Trophoblast cell (in vitro differentiated cells and primary cell): ENCODE results near the gene ARMC12.

Experiments used
- DNase-seq, 2 donors: peaks; one replicate each; pipeline ENCODE4 v3.0.0-alpha.2; 2016
- H2AFZ ChIP-seq: 2 replicates; pipeline ENCODE4 v1.6.1; 2013; ENCODE audit warnings: low read length, moderate library complexity, mild to moderate bottlenecking; ENCODE audit not compliant: insufficient read depth, poor library complexity
- H2AK5ac ChIP-seq: 2 replicates; pipeline ENCODE4 v1.6.1; 2013; ENCODE audit warnings: mild to moderate bottlenecking, low read length
- H2BK120ac ChIP-seq: 2 replicates; pipeline ENCODE4 v1.6.1; 2013; ENCODE audit warnings: low read length, mild to moderate bottlenecking, moderate library complexity; ENCODE audit not compliant: insufficient read depth, poor library complexity
- H2BK12ac ChIP-seq: 2 replicates; pipeline ENCODE4 v1.6.1; 2013; ENCODE audit warnings: mild to moderate bottlenecking, low read length, moderate library complexity
- H2BK5ac ChIP-seq: 2 replicates; pipeline ENCODE4 v1.6.1; 2013; ENCODE audit warnings: low read length, low read depth, moderate library complexity, mild to moderate bottlenecking; ENCODE audit not compliant: poor library complexity
- H3K14ac ChIP-seq: 2 replicates; pipeline ENCODE4 v1.6.1; 2013; ENCODE audit warnings: mild to moderate bottlenecking, low read length
- H3K18ac ChIP-seq: 2 replicates; pipeline ENCODE4 v1.6.1; 2013; ENCODE audit warnings: mild to moderate bottlenecking, low read length
- H3K23ac ChIP-seq: 2 replicates; pipeline ENCODE4 v1.6.1; 2013; ENCODE audit warnings: low read length
- H3K27ac ChIP-seq: 2 replicates; pipeline ENCODE4 v1.5.1; 2013; ENCODE audit warnings: low read depth, mild to moderate bottlenecking, inconsistent platforms, low read length, moderate library complexity
- H3K27me3 ChIP-seq: 2 replicates; pipeline ENCODE4 v1.6.1; 2013; ENCODE audit warnings: inconsistent platforms, mild to moderate bottlenecking, low read length, moderate library complexity; ENCODE audit not compliant: insufficient read depth
- H3K36me3 ChIP-seq, 2 experiments: 1 replicate in 1 of 2; 2 replicates in 1 of 2; pipeline ENCODE4 v1.6.1; 2013; ENCODE audit warnings: low read length in 2 of 2, mild to moderate bottlenecking in 2 of 2, moderate library complexity in 1 of 2; ENCODE audit not compliant: insufficient read depth in 2 of 2, control insufficient read depth in 1 of 2
- H3K4ac ChIP-seq: 2 replicates; pipeline ENCODE4 v1.6.1; 2013; ENCODE audit warnings: low read depth, mild to moderate bottlenecking, low read length, moderate library complexity
- H3K4me1 ChIP-seq, 2 experiments: 1 replicate in 1 of 2; 2 replicates in 1 of 2; pipeline ENCODE4 v1.6.1; 2013; ENCODE audit warnings: low read length in 2 of 2, mild to moderate bottlenecking in 2 of 2, moderate library complexity in 1 of 2; ENCODE audit not compliant: insufficient read depth in 2 of 2, control insufficient read depth in 1 of 2
- H3K4me2 ChIP-seq: 2 replicates; pipeline ENCODE4 v1.6.1; 2013; ENCODE audit warnings: inconsistent platforms, mild to moderate bottlenecking, low read length, moderate library complexity
- H3K4me3 ChIP-seq: 2 replicates; pipeline ENCODE4 v1.5.1; 2013; ENCODE audit warnings: mild to moderate bottlenecking, low read depth, low read length, inconsistent platforms
- H3K79me1 ChIP-seq: one replicate; pipeline ENCODE4 v1.6.1; 2013; ENCODE audit warnings: low read length
- H3K79me2 ChIP-seq: 2 replicates; pipeline ENCODE4 v1.6.1; 2013; ENCODE audit warnings: low read length, mild to moderate bottlenecking; ENCODE audit not compliant: control insufficient read depth, insufficient read depth, poor library complexity
- H3K9ac ChIP-seq: 2 replicates; pipeline ENCODE4 v1.6.1; 2013; ENCODE audit warnings: mild to moderate bottlenecking, low read length
- H3K9me3 ChIP-seq: 2 replicates; pipeline ENCODE4 v1.6.1; 2013; ENCODE audit warnings: low read depth, mild to moderate bottlenecking, control low read depth, inconsistent platforms, low read length; ENCODE audit not compliant: insufficient read depth
- H4K12ac ChIP-seq: 2 replicates; pipeline ENCODE4 v1.6.1; 2013; ENCODE audit warnings: low read depth, mild to moderate bottlenecking, low read length, moderate library complexity
- H4K8ac ChIP-seq: 2 replicates; pipeline ENCODE4 v1.6.1; 2013; ENCODE audit warnings: low read depth, mild to moderate bottlenecking, low read length, moderate library complexity
- H4K91ac ChIP-seq: one replicate; pipeline ENCODE4 v1.6.1; 2013; ENCODE audit warnings: low read depth, mild to moderate bottlenecking, low read length, moderate library complexity
- WGBS: extraction: QIAGEN DNeasy Blood & Tissue Kit; methylation state at CpG from one replicate; pipeline ENCODE4 v1.1.7; 2013; ENCODE audit warnings: missing lambda C conversion rate; ENCODE audit not compliant: insufficient read length, insufficient coverage; ENCODE audit errors: extremely low coverage; 5-methylcytosine and 5-hydroxymethylcytosine counted together

ARMC12 gene

DNA sequence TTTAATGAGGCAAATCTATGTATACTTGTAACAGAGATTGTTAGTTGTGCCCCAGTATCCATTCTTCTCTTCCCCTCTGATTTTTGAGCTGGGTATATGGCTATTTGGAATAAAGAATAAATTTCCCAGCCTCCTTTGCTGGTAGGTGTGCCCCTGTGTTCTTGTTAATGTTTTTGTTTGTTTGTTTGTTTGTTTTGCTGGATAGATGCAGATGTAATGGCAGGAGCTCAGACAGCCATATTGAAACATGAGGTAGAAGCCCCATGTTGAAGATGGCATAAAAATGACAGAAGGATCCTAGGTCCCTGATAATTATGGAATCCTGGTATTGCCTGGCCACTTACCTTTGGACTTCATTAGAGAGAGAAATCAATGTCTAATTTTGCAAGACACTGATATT is 28.2 kb upstream of the ARMC12 start:
- Histone ChIP-seq H3K36me3 (no peaks in the 10 kb centered on the region), H4K12ac (no peak overlapping the region), H2BK120ac (no peak overlapping the region), H3K27ac (no peak overlapping the region), H3K79me1 (no peaks in the 10 kb centered on the region), H4K91ac (no peak overlapping the region), H3K4me2 (no peak overlapping the region), H3K4ac (no peak overlapping the region), H3K4me1 (no peaks in the 10 kb centered on the region), H3K18ac (no peak overlapping the region), H3K4me3 (no peak overlapping the region), H3K23ac (no peak overlapping the region), H3K9ac (no peak overlapping the region), H4K8ac (no peak overlapping the region), H2BK12ac (no peak overlapping the region), H3K9me3 (peaks cover 3% of the 10 kb centered on the region), H2AK5ac (no peak overlapping the region), H2AFZ (no peak overlapping the region), H3K27me3 (no peaks in the 10 kb centered on the region), H3K14ac (no peak overlapping the region), H2BK5ac (no peak overlapping the region), H3K79me2 (no peaks in the 10 kb centered on the region)
- DNase-seq, result no peak

DNA sequence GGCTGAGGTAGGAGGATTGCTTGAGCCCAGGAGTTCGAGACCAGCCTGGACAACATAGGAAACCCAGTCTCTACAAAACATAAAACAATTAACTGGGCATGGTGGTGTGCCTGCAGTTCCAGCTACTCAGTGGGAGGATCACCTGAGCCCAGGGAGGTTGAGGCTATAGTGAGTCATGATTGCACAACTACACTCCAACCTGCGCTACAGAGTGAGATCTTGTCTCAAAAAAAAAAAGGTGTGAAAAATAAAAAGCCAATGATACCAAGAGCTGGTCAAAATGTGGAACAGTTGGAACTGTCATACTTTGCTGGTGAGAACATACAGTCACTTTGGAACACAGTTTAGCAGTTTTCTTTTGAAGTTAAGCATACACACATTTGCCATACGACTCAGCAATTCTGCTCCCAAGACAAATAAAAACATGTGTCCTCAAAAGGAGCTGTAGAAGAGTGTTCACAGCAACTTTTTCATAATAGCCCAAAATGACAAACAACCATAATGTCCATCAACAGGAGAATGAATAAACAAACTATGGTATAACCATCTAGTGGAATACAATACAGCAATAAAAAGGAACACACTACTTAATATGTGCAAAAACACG is 26.5 kb upstream of the ARMC12 start:
- H3K4me1 ChIP-seq, result no peaks in the 10 kb centered on the region
- peak; percentile 44 to 68 for DNase-seq
- no peak overlapping the region for H3K18ac ChIP-seq
- H2BK120ac ChIP-seq, result no peak overlapping the region
- H2BK5ac ChIP-seq, result no peak overlapping the region
- no CpG with 5 or more reads among the region's 4 CpGs for WGBS
- H3K4me3 ChIP-seq, result no peak overlapping the region
- H3K4me2 ChIP-seq, result no peak overlapping the region
- H2AFZ ChIP-seq, result no peak overlapping the region
- no peak overlapping the region for H3K9ac ChIP-seq
- no peak overlapping the region for H3K4ac ChIP-seq
- H3K14ac ChIP-seq, result no peak overlapping the region
- H2BK12ac ChIP-seq, result no peak overlapping the region
- H3K23ac ChIP-seq, result no peak overlapping the region
- no peaks in the 10 kb centered on the region for H3K36me3 ChIP-seq
- H4K91ac ChIP-seq, result no peak overlapping the region
- H4K12ac ChIP-seq, result no peak overlapping the region
- no peaks in the 10 kb centered on the region for H3K27me3 ChIP-seq
- H2AK5ac ChIP-seq, result no peak overlapping the region
- H3K79me2 ChIP-seq, result no peaks in the 10 kb centered on the region
- peaks cover 2% of the 10 kb centered on the region for H3K9me3 ChIP-seq
- H3K27ac ChIP-seq, result no peak overlapping the region
- H4K8ac ChIP-seq, result no peak overlapping the region
- no peaks in the 10 kb centered on the region for H3K79me1 ChIP-seq

DNA sequence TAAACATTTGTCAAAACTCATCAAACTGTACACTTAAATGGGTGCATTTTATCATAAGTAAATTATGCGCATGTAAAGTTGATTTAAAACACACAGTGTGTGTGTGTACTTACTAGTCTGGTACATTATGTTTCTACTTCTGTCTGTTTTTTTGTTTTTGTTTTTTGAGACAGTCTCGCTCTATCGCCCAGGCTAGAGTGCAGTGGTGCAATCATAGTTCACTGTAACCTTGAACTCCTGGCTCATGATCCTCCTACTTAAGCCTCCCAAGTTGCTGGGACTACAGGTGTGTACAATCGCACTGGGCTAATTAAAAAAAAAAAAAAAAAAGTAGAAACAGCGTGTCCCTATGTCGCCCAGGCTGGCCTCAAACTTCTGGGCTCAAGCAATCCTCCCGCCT is 25.1 kb upstream of the ARMC12 start:
- Histone ChIP-seq H2BK12ac (no peak overlapping the region), H4K12ac (no peak overlapping the region), H3K36me3 (no peaks in the 10 kb centered on the region), H3K18ac (no peak overlapping the region), H3K9ac (no peak overlapping the region), H3K23ac (no peak overlapping the region), H2AK5ac (no peak overlapping the region), H4K91ac (no peak overlapping the region), H3K4me1 (no peaks in the 10 kb centered on the region), H2AFZ (no peak overlapping the region), H2BK120ac (no peak overlapping the region), H3K14ac (no peak overlapping the region), H2BK5ac (no peak overlapping the region), H3K27ac (no peak overlapping the region), H3K4ac (no peak overlapping the region), H3K9me3 (peaks cover 2% of the 10 kb centered on the region), H3K79me2 (no peaks in the 10 kb centered on the region), H3K4me3 (no peak overlapping the region), H3K4me2 (no peak overlapping the region), H4K8ac (no peak overlapping the region), H3K27me3 (no peaks in the 10 kb centered on the region), H3K79me1 (no peaks in the 10 kb centered on the region)
- WGBS, result no CpG with 5 or more reads among the region's 7 CpGs
- DNase-seq, result no peak

DNA sequence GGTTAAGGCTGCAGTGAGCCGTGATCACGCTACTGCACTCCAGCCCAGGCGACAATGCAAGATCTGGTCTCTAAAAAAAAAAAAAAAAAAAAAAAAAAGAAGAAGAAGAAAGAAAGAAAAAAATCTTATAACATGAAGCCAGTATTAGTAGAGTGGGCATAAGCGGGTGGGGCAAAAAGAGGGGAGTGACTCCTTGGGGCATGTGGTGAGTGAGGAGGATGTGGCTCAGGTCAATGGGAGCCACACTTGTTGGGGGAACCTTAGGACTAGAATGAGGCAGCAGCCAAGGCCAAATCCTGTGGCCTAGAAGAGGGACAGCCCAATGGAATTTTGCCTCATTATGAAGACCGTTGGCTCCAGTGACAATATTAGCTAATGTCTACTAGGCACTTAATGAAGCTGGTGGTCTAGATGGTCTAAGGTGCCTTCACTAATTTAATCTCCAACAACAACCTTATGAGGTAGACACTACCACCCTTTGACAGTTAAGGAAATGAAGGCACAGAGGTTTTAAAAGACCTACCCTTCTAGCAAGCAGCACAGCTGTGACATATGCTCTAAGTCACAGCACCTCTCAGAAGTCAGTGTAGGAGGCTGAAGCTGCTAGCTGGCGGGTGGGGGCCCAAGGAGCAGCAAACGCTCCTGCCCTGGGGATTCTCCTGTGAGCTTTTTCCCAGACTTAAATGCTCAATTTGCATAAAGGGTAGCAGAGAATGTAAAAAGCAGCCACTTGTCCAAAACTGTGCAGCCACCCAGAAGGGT is 23.6 kb upstream of the ARMC12 start:
- H2BK5ac ChIP-seq, result no peak overlapping the region
- H3K4me1 ChIP-seq, result no peaks in the 10 kb centered on the region
- no peaks in the 10 kb centered on the region for H3K79me1 ChIP-seq
- no peak overlapping the region for H3K4ac ChIP-seq
- no peaks in the 10 kb centered on the region for H3K36me3 ChIP-seq
- H3K14ac ChIP-seq, result no peak overlapping the region
- H4K8ac ChIP-seq, result no peak overlapping the region
- no peak for DNase-seq
- H2AK5ac ChIP-seq, result no peak overlapping the region
- H3K9me3 ChIP-seq, result peaks cover 2% of the 10 kb centered on the region
- H3K27me3 ChIP-seq, result no peaks in the 10 kb centered on the region
- no peak overlapping the region for H3K4me3 ChIP-seq
- no peak overlapping the region for H2BK12ac ChIP-seq
- H2BK120ac ChIP-seq, result no peak overlapping the region
- no peak overlapping the region for H3K18ac ChIP-seq
- H3K27ac ChIP-seq, result no peak overlapping the region
- H4K12ac ChIP-seq, result no peak overlapping the region
- no peak overlapping the region for H3K23ac ChIP-seq
- H3K79me2 ChIP-seq, result no peaks in the 10 kb centered on the region
- H3K9ac ChIP-seq, result no peak overlapping the region
- H4K91ac ChIP-seq, result no peak overlapping the region
- H3K4me2 ChIP-seq, result no peak overlapping the region
- H2AFZ ChIP-seq, result no peak overlapping the region
- WGBS, result no CpG with 5 or more reads among the region's 7 CpGs
